ENCODE data around the gene FCER2.
"Not testable (repeated sequence)": the region's sequence is repeated elsewhere in the genome, so short reads cannot be mapped to it uniquely, and the experiment has no call there.

FCER2 gene

GRCh38 chr19:7701654-7702457 lies at the start of gene FCER2:
FCER2 (minus strand) TSS chr19:7702131; CDS start chr19:7699760, 2,371 bp downstream.
- peak; percentile 88 for DNase-seq

GRCh38 chr19:7751157-7751783 lies 49.3 kb upstream of the FCER2 start:
- DNase-seq = no peak

- peak; percentile 75 for DNase-seq
Observed at GRCh38 chr19:7748756-7749155, 46.8 kb upstream of the FCER2 start.

GRCh38 chr19:7748171-7748570 lies 46.2 kb upstream of the FCER2 start:
- no peak for DNase-seq

- no peak for DNase-seq
Observed at GRCh38 chr19:7746903-7747884, 45.3 kb upstream of the FCER2 start, which contains the start of gene CD209. CD209 (minus strand) TSS chr19:7747534; CDS start chr19:7747511, 23 bp downstream.

- not testable (repeated sequence) for DNase-seq
Observed at GRCh38 chr19:7746306-7746705, 44.4 kb upstream of the FCER2 start.

GRCh38 chr19:7744871-7745650 lies 43.1 kb upstream of the FCER2 start:
- DNase-seq = no peak

GRCh38 chr19:7744199-7744786 lies 42.4 kb upstream of the FCER2 start:
- DNase-seq = no peak

- peak; percentile 52 for DNase-seq
Observed at GRCh38 chr19:7743425-7743841, 41.5 kb upstream of the FCER2 start.

GRCh38 chr19:7742991-7743390 lies 41.1 kb upstream of the FCER2 start:
- DNase-seq = no peak

GRCh38 chr19:7742575-7742974 lies 40.6 kb upstream of the FCER2 start:
- DNase-seq = no peak

- DNase-seq = no peak
Observed at GRCh38 chr19:7740682-7741054, 38.7 kb upstream of the FCER2 start.

GRCh38 chr19:7739801-7740681 lies 38.1 kb upstream of the FCER2 start:
- DNase-seq = no peak

GRCh38 chr19:7739211-7739755 lies 37.4 kb upstream of the FCER2 start:
- no peak for DNase-seq

GRCh38 chr19:7738023-7738422 lies 36.1 kb upstream of the FCER2 start:
- no peak for DNase-seq

- peak; percentile 52 for DNase-seq
Observed at GRCh38 chr19:7737215-7737614, 35.3 kb upstream of the FCER2 start.

- no peak for DNase-seq
Observed at GRCh38 chr19:7736148-7736547, 34.2 kb upstream of the FCER2 start.

- no peak for DNase-seq
Observed at GRCh38 chr19:7734220-7735203, 32.6 kb upstream of the FCER2 start.

- no peak for DNase-seq
Observed at GRCh38 chr19:7733376-7733775, 31.4 kb upstream of the FCER2 start.

Data from RPMI8226 (cell line).